Measurements from ENCODE around the gene KIAA1549. TPM values are rescaled to one million over a fixed set of nuclear protein-coding genes. Genes with fewer than 3 reads are reported as not detected.

Gene KIAA1549
- total RNA-seq, 1 experiment from 2014 or later, result 26.6 TPM

GRCh38 chr7:138916275-138916674, 64.9 kb downstream of the KIAA1549 start:
- BruUV-seq (replicated peaks), result no TSS peak
- Histone ChIP-seq H3F3A (ENCODE audit: insufficient read depth, low read depth) (no peaks in the 10 kb centered on the region), H3K4me2 (no peak overlapping the region), H3K36me3 (ENCODE audit: low read depth) (no peaks in the 10 kb centered on the region), H3K27ac (no peak overlapping the region), H3K79me2 (ENCODE audit: low read depth) (no peaks in the 10 kb centered on the region), H4K20me1 (ENCODE audit: insufficient read depth) (no peaks in the 10 kb centered on the region), H2AFZ (no peak overlapping the region), H3K27me3 (ENCODE audit: insufficient read depth, low read depth) (no peaks in the 10 kb centered on the region), H3K9me3 (ENCODE audit: insufficient read depth, low read depth) (no peaks in the 10 kb centered on the region), H3K9me2 (ENCODE audit: insufficient read depth) (no peaks in the 10 kb centered on the region), H3K4me3 (no peak overlapping the region), H3K4me1 (replicated peaks; ENCODE audit: insufficient read depth) (no peaks in the 10 kb centered on the region)
- no peak for TF ChIP-seq EZH2 (IDR thresholded peaks at IDR 0.05; ENCODE audit: low read depth)
- no peak for TF ChIP-seq CTCF (conservative IDR thresholded peaks at IDR 0.05)
- CTCF ChIA-PET, result no interaction called here
- no peak for DNase-seq
- intact Hi-C loops (cut with micrococcal nuclease; ENCODE audit: unreplicated experiment), result no loop called here
- POLR2A ChIA-PET (ENCODE audit: unreplicated experiment), result no interaction called here

- no peak overlapping the region for H3K4me2 ChIP-seq
- no peaks in the 10 kb centered on the region for H3K9me2 ChIP-seq (ENCODE audit: insufficient read depth)
- peaks cover 3% of the 10 kb centered on the region; the same call in 1 of the 2 replicates for H3F3A ChIP-seq (ENCODE audit: insufficient read depth, low read depth)
- H3K27ac ChIP-seq, result no peak overlapping the region
- H3K36me3 ChIP-seq (ENCODE audit: low read depth), result no peaks in the 10 kb centered on the region
- no peaks in the 10 kb centered on the region for H3K9me3 ChIP-seq (ENCODE audit: insufficient read depth, low read depth)
- CTCF ChIA-PET, result no interaction called here
- intact Hi-C loops (cut with micrococcal nuclease; ENCODE audit: unreplicated experiment), result no loop called here
- no peaks in the 10 kb centered on the region for H3K4me1 ChIP-seq (replicated peaks; ENCODE audit: insufficient read depth)
- no peak for TF ChIP-seq CTCF (conservative IDR thresholded peaks at IDR 0.05)
- TF ChIP-seq EZH2 (IDR thresholded peaks at IDR 0.05; ENCODE audit: low read depth), result no peak
- POLR2A ChIA-PET (ENCODE audit: unreplicated experiment), result no interaction called here
- no peaks in the 10 kb centered on the region for H3K79me2 ChIP-seq (ENCODE audit: low read depth)
- H2AFZ ChIP-seq, result no peak overlapping the region
- no TSS peak for BruUV-seq (replicated peaks)
- no peaks in the 10 kb centered on the region for H4K20me1 ChIP-seq (ENCODE audit: insufficient read depth)
- H3K4me3 ChIP-seq, result no peak overlapping the region
- no peak for DNase-seq
- H3K27me3 ChIP-seq (ENCODE audit: insufficient read depth, low read depth), result no peaks in the 10 kb centered on the region
Measured at GRCh38 chr7:138913783-138914182, 67.4 kb downstream of the KIAA1549 start.

- no TSS peak for BruUV-seq (replicated peaks)
- Histone ChIP-seq H3K27ac (no peak overlapping the region), H2AFZ (no peak overlapping the region), H3K4me2 (no peak overlapping the region), H3K4me1 (replicated peaks; ENCODE audit: insufficient read depth) (no peaks in the 10 kb centered on the region), H4K20me1 (ENCODE audit: insufficient read depth) (no peaks in the 10 kb centered on the region), H3K4me3 (no peak overlapping the region), H3K9me3 (ENCODE audit: insufficient read depth, low read depth) (no peaks in the 10 kb centered on the region), H3K27me3 (ENCODE audit: insufficient read depth, low read depth) (no peaks in the 10 kb centered on the region), H3K9me2 (ENCODE audit: insufficient read depth) (no peaks in the 10 kb centered on the region), H3K79me2 (ENCODE audit: low read depth) (no peaks in the 10 kb centered on the region), H3K36me3 (ENCODE audit: low read depth) (no peaks in the 10 kb centered on the region), H3F3A (ENCODE audit: insufficient read depth, low read depth) (peaks cover 3% of the 10 kb centered on the region; the same call in 1 of the 2 replicates)
- DNase-seq, result no peak
- intact Hi-C loops (cut with micrococcal nuclease; ENCODE audit: unreplicated experiment), result no loop called here
- TF ChIP-seq CTCF (conservative IDR thresholded peaks at IDR 0.05) (no peak), EZH2 (IDR thresholded peaks at IDR 0.05; ENCODE audit: low read depth) (no peak)
- POLR2A ChIA-PET (ENCODE audit: unreplicated experiment), result no interaction called here
- CTCF ChIA-PET, result no interaction called here
Measured at GRCh38 chr7:138911007-138911406, 70.2 kb downstream of the KIAA1549 start.
